ENCODE data around the gene SEMA6A.

DNA sequence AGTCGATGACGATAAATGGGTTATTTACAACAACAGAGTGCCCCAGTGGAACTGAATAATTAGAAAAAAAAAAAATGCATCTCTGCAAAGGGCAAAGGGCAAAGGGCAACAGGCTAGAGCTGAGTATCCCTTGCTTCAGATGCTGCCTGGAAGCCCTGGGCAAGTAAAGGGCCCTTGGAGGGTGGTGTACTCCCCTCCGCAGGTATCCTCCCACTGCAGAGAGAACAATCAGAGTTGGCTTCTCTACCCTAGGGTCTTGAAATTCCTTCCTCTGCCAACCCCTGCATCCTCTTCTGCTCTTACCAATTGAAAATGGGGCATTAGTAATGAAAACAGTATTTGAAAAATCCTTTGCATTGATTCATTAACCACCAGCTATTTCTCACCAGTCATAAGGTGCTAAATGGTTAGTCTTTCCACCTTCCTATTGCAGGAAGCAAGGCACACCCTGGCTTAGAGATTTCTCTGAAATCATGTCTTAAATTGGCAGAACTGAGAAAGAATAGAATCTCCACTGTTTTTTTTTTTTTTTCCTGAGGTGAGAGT is 122.6 kb downstream of the SEMA6A start:
- TF ChIP-seq, protein P1, sequence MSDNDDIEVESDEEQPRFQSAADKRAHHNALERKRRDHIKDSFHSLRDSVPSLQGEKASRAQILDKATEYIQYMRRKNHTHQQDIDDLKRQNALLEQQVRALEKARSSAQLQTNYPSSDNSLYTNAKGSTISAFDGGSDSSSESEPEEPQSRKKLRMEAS (CRISPR knock-in tag; IDR thresholded peaks at IDR 0.05), result no peak
- TF ChIP-seq TP53 (CRISPR knock-in tag; IDR thresholded peaks at IDR 0.05), result no peak
- no peak for TF ChIP-seq MYBL2 (CRISPR knock-in tag; IDR thresholded peaks at IDR 0.05)
- TF ChIP-seq TCF7 (CRISPR knock-in tag; IDR thresholded peaks at IDR 0.05; ENCODE audit: low read depth), result no peak
- TF ChIP-seq, protein P2, sequence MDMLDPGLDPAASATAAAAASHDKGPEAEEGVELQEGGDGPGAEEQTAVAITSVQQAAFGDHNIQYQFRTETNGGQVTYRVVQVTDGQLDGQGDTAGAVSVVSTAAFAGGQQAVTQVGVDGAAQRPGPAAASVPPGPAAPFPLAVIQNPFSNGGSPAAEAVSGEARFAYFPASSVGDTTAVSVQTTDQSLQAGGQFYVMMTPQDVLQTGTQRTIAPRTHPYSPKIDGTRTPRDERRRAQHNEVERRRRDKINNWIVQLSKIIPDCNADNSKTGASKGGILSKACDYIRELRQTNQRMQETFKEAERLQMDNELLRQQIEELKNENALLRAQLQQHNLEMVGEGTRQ (CRISPR knock-in tag; IDR thresholded peaks at IDR 0.05), result no peak
- TF ChIP-seq, protein P3, sequence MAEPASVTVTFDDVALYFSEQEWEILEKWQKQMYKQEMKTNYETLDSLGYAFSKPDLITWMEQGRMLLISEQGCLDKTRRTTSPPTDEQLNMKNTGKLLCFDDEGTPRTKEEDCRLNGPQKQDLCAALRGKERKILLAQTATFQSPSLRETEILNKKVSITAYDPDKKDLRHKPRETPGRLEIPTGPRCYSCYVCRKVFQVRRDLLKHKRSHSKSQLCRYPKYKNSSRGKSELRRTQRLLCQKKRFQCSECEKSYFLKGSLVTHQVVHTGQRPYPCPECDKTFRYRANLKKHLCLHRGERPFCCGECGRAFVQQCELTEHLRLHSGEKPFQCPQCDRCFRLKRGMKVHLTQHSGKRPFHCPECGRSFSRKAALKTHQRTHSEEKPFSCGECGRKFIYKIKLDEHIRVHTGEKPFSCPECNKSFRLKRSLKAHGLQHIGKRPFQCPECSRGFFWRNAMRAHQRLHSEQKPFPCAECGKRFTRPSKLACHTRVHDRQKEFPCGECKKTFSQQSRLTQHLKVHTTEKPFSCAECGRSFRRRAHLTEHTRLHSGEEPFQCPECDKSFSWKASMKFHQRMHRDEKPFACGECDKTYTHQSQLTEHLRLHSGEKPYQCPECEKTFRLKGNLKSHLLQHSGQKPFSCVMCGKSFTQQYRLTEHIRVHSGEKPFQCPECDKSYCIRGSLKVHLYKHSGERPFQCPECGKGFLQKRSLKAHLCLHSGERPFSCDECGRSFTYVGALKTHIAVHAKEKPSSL (CRISPR knock-in tag; conservative IDR thresholded peaks at IDR 0.05), result no peak
- no peak for TF ChIP-seq NFE2L1 (CRISPR knock-in tag; IDR thresholded peaks at IDR 0.05)
